Heart left ventricle (tissue), 13 donors: ENCODE measurements around the gene CLSTN2.

Experiments used
- CTCF ChIP-seq, 12 donors: fragments of 200-600 bp; sonication (generic) in 4 of 12; IDR thresholded peaks; one replicate each; pipeline versions ENCODE4 v1.5.0 to v1.8.0; 2018 to 2022; ENCODE audit warnings: antibody characterized with exemption in 12 of 12, mild to moderate bottlenecking in 5 of 12
- POLR2A ChIP-seq, 2 donors: fragments of 450-650 bp; IDR thresholded peaks; one replicate each; pipeline ENCODE4 v1.6.1; 2017; ENCODE audit warnings: antibody characterized with exemption in 2 of 2, mild to moderate bottlenecking in 2 of 2, moderate library complexity in 2 of 2
- donor health status: ischemic (EF 13 %, LVEDD 7.1; RV severe dilation, severe dysfunction).
- donor health status: DM: no; HTN: yes; CAD: no.
- donor health status: DM: no; HTN: no; CAD: no.
- donor health status: ischemic (EF 25% LVEDD 6.9; RV normal size, moderate dysfunction).
- donor health status: ischemic (EF 25% LVEDD 5.7; RV mildly dilated, moderate dysfunction).
- donor health status: ischemic (EF 35%, LVEDD 5.7; RV mildly dilated, moderate dysfunction).
- donor health status: nonischemic (EF 11% LVEDD 7.7; RV severe dilation, severe dysfunction).
- donor health status: DM: yes; HTN: yes; CAD: no.
- donor health status: PGD.
- donor health status: ischemic (EF 29% LVEDD 5.4; RV normal size, mild dysfunction).
- donor health status: nonischemic (EF 23%, LVEDD 6.1; RV moderate dilation, normal function).

DNA sequence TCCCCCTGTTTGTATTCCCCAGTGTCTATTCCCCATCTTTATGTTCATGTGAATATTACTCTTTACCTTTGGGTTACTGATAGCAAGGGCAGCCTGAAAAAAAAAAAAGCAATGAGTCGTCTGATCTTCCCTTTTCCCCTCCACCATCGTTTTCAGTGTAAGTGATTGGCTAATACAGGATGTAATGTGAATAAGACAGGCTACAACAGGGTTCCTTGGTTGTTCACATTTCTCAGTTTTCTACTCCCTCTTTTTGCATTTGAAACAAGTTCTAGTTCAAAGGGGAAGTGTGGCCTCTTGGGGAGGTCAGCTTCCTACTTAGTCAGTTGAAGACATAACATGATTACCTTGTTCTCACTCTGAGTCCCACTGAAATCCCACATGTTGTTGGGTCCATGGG lies 464.9 kb downstream of the CLSTN2 start:
- no peak for TF ChIP-seq POLR2A (IDR thresholded peaks at IDR 0.05)
- no peak for TF ChIP-seq CTCF (IDR thresholded peaks at IDR 0.05)
